Measurements from ENCODE around the gene C1orf232. TPM values are rescaled to one million over a fixed set of nuclear protein-coding genes. Genes with fewer than 3 reads are reported as not detected.

Gene C1orf232
- total and polyA plus RNA-seq, 2 of the 8 experiments (the other 6 are each of a cell fraction or from before 2014, with no cell fraction given) = not detected

- TF ChIP-seq SIN3A (conservative IDR thresholded peaks at IDR 0.05 in 1 of 2, IDR thresholded peaks at IDR 0.05 in 1 of 2; ENCODE audit: low read depth in 1 of 2, low read length in 2 of 2) = no peak
- TF ChIP-seq KDM1A (IDR thresholded peaks at IDR 0.05; ENCODE audit: borderline replicate concordance, low read length) = no peak
- TF ChIP-seq CHD7 (IDR thresholded peaks at IDR 0.05; ENCODE audit: insufficient replicate concordance, low read length) = no peak
- TF ChIP-seq POLR2A (IDR thresholded peaks at IDR 0.05; ENCODE audit: control extremely low read depth in 1 of 2, low read depth in 2 of 2, low read length in 2 of 2) = no peak
- no peak for TF ChIP-seq NANOG (IDR thresholded peaks at IDR 0.05; ENCODE audit: insufficient read depth, low read depth, low read length, poor library complexity, severe bottlenecking)
- no peak for TF ChIP-seq EZH2 (IDR thresholded peaks at IDR 0.05; ENCODE audit: low read depth, low read length, severe bottlenecking)
- no peak for TF ChIP-seq CBX5 (IDR thresholded peaks at IDR 0.05; ENCODE audit: low read depth, low read length)
- TF ChIP-seq JUND (IDR thresholded peaks at IDR 0.05; ENCODE audit: low read length) = no peak
- TF ChIP-seq GABPA (IDR thresholded peaks at IDR 0.05; ENCODE audit: borderline replicate concordance, insufficient read depth, low read length) = no peak
Observed at GRCh38 chr1:26164861-26165842, 3.6 kb downstream of the C1orf232 start (continued).

All from H1 (cell line).